Tibial nerve (tissue), 3 donors: ENCODE data around the gene IMPA2.

Experiments
- EP300 ChIP-seq, 2 donors: sonication (generic); formaldehyde crosslinking; IDR thresholded peaks; one replicate each; pipeline ENCODE4 v1.6.1; 2017; ENCODE audit warnings: antibody characterized with exemption in 2 of 2, mild to moderate bottlenecking in 1 of 2
- POLR2A ChIP-seq, 2 donors: fragments of 450-650 bp; IDR thresholded peaks; one replicate each; pipeline ENCODE4 v1.6.1; 2017; ENCODE audit warnings: antibody characterized with exemption in 2 of 2, mild to moderate bottlenecking in 2 of 2, moderate library complexity in 2 of 2

- TF ChIP-seq POLR2A (IDR thresholded peaks at IDR 0.05) (no peak), EP300 (IDR thresholded peaks at IDR 0.05) (no peak)
Measured at GRCh38 chr18:12028040-12028628, 46.8 kb downstream of the IMPA2 start.
